Stimulated activated CD8-positive, alpha-beta memory T cell treated with anti-CD3 and anti-CD28 coated beads, Interleukin-2, amount 100 ng/mL, for 48 hours (primary cell): ENCODE results near the gene POM121C.
"Not testable (repeated sequence)": the region's sequence is repeated elsewhere in the genome, so short reads cannot be mapped to it uniquely, and the experiment has no call there.

Experiments
- DNase-seq, 2 donors: peaks; one replicate each; pipeline ENCODE4 v3.0.0-alpha.2; 2020; ENCODE audit warnings: low read depth in 2 of 2

The POM121C gene

GRCh38 chr7:75423481-75423880 is 62.6 kb downstream of the POM121C start:
- DNase-seq: not testable (repeated sequence)

GRCh38 chr7:75421798-75422710 is 64.0 kb downstream of the POM121C start:
- DNase-seq: not testable (repeated sequence)

- DNase-seq: not testable (repeated sequence)
Observed at GRCh38 chr7:75420152-75420551, 65.9 kb downstream of the POM121C start.

- not testable (repeated sequence) for DNase-seq
Observed at GRCh38 chr7:75419693-75420092, 66.4 kb downstream of the POM121C start.

GRCh38 chr7:75419210-75419609 is 66.9 kb downstream of the POM121C start:
- DNase-seq: not testable (repeated sequence)

- DNase-seq: not testable (repeated sequence)
Observed at GRCh38 chr7:75418292-75418858, 67.7 kb downstream of the POM121C start.

- not testable (repeated sequence) for DNase-seq
Observed at GRCh38 chr7:75416787-75417186, 69.3 kb downstream of the POM121C start.

GRCh38 chr7:75415829-75416373 is 70.2 kb downstream of the POM121C start:
- not testable (repeated sequence) for DNase-seq

GRCh38 chr7:75415428-75415817 is 70.7 kb downstream of the POM121C start:
- not testable (repeated sequence) for DNase-seq

- DNase-seq: not testable (repeated sequence)
Observed at GRCh38 chr7:75414708-75415427, 71.2 kb downstream of the POM121C start.

- not testable (repeated sequence) for DNase-seq
Observed at GRCh38 chr7:75414204-75414603, 71.9 kb downstream of the POM121C start.

- DNase-seq: not testable (repeated sequence)
Observed at GRCh38 chr7:75410823-75411173, 75.3 kb downstream of the POM121C start.

- DNase-seq: not testable (repeated sequence)
Observed at GRCh38 chr7:75409880-75410822, 75.9 kb downstream of the POM121C start.

- DNase-seq: not testable (repeated sequence)
Observed at GRCh38 chr7:75404663-75405062, 81.4 kb downstream of the POM121C start.

GRCh38 chr7:75403455-75404443 is 82.3 kb downstream of the POM121C start:
- DNase-seq: not testable (repeated sequence)

GRCh38 chr7:75400575-75400974 is 85.5 kb downstream of the POM121C start:
- DNase-seq: not testable (repeated sequence)

- not testable (repeated sequence) for DNase-seq
Observed at GRCh38 chr7:75398771-75399700, 87.1 kb downstream of the POM121C start.

- DNase-seq: not testable (repeated sequence)
Observed at GRCh38 chr7:75397865-75398264, 88.2 kb downstream of the POM121C start.
